Vagina (tissue), 2 donors: Measurements from ENCODE around the gene CISD3. TPM values are rescaled to one million over a fixed set of nuclear protein-coding genes. Genes with fewer than 3 reads are reported as not detected.

Experiments used
- DNase-seq, 2 donors: peaks; one replicate each; pipeline ENCODE4 v3.0.0-alpha.2; 2017; ENCODE audit errors: extremely low spot score in 2 of 2
- H3K27ac ChIP-seq: fragments of 200-600 bp; sonication (generic); one replicate; pipeline ENCODE4 v1.5.1; 2019
- H3K27me3 ChIP-seq: fragments of 200-600 bp; sonication (generic); one replicate; pipeline ENCODE4 v1.5.1; 2019
- H3K36me3 ChIP-seq, 2 donors: fragments of 200-600 bp; sonication (generic); one replicate each; pipeline ENCODE4 v1.5.1; 2017 to 2019
- H3K4me1 ChIP-seq: fragments of 200-600 bp; sonication (generic); one replicate; pipeline ENCODE4 v1.5.1; 2019
- H3K4me3 ChIP-seq, 2 donors: fragments of 200-600 bp; sonication (generic); 1 replicate in 1 of 2; 2 replicates in 1 of 2; pipeline ENCODE4 v1.5.1; 2016 to 2019
- H3K9me3 ChIP-seq: fragments of 200-600 bp; sonication (generic); one replicate; pipeline ENCODE4 v1.5.1; 2019
- CTCF ChIP-seq, 3 experiments: fragments of 450-650 bp in 2 of 3; fragments of 200-600 bp in 1 of 3; sonication (generic) in 1 of 3; IDR thresholded peaks; one replicate each; pipeline ENCODE4 v1.5.1; 2017 to 2019; ENCODE audit warnings: antibody characterized with exemption in 3 of 3, mild to moderate bottlenecking in 2 of 3, moderate library complexity in 2 of 3
- POLR2A ChIP-seq, 2 donors: fragments of 450-650 bp; IDR thresholded peaks; one replicate each; pipeline ENCODE4 v1.6.1; 2017; ENCODE audit warnings: antibody characterized with exemption in 2 of 2, mild to moderate bottlenecking in 2 of 2, moderate library complexity in 2 of 2
- POLR2AphosphoS5 ChIP-seq, 2 donors: sonication (generic); formaldehyde crosslinking; IDR thresholded peaks; one replicate each; pipeline ENCODE4 v1.9.0; 2017; ENCODE audit warnings: antibody characterized with exemption in 2 of 2, mild to moderate bottlenecking in 2 of 2, low read depth in 1 of 2; ENCODE audit not compliant: insufficient read depth in 1 of 2
- intact Hi-C: fragments of 100-400 bp; cut with DNase I; formaldehyde crosslinking; loops from one replicate; pipeline ENCODE4 v1.15.1; 2023
- total RNA-seq: library from RNA; depleted of rRNA; stranded (reverse); fragments of >200 nt; gene quantifications from one replicate; pipeline ENCODE4 v1.2.3, GENCODE V29; 2016

Gene CISD3
- total RNA-seq, 1 donor from 2014 or later = 12.8 TPM

DNA sequence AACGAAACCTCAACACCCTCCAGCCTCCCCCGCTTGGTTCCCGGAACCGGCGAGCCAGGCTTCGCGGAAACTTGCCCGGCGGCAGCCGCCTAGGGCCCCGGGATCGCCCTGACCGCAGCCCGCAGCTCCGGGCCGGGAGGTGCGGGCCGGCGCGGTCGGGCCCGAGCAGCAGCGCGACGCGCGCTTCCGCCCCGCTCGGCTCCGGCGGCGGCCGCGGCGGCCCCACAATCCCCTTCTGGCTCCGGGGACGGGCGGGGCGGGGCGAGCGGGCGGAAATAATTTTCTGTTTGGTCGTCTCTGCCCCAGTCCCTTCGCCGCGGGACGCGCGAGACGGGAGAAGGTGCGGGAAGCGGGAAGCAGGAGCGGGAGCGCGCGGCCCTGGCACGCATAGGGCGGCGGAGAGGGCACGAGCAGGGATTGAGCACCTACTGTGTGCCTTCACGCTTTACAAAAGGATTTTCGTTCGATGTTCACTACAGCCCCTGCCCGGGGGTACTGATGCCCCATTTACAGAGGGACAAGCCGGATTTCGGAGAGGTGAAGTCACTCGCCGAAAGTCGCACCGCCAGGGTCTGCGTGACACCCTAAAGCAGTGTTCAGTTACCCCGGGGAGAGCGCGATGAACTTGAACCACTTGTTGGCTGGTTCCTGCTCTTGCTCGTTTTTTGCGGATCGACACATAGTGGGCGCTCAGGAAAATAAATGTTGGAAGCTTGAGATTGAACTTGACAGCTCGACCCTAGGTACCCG is 27.8 kb upstream of the CISD3 start:
- Histone ChIP-seq H3K27me3 (no peaks in the 10 kb centered on the region), H3K4me3 (peak overlapping the region; percentile 92 to 97), H3K36me3 (no peaks in the 10 kb centered on the region), H3K9me3 (no peaks in the 10 kb centered on the region), H3K27ac (peak overlapping the region; percentile 98), H3K4me1 (peaks cover 31% of the 10 kb centered on the region)
- TF ChIP-seq POLR2AphosphoS5 (IDR thresholded peaks at IDR 0.05; ENCODE audit: insufficient read depth in 1 of 2, low read depth in 1 of 2) (peak in 1 of 2 donors; percentile 94), POLR2A (IDR thresholded peaks at IDR 0.05) (peak in 1 of 2 donors; percentile 80), CTCF (IDR thresholded peaks at IDR 0.05) (no peak)
- DNase-seq = no peak
- intact Hi-C loops = loop anchor here (5.0 kb wide), 1 partner anchor 40 kb away; no protein-coding TSS in a partner anchor

GRCh38 chr17:38702916-38703741 is 27.0 kb upstream of the CISD3 start:
- Histone ChIP-seq H3K27me3 (no peaks in the 10 kb centered on the region), H3K4me1 (peaks cover 37% of the 10 kb centered on the region), H3K36me3 (no peaks in the 10 kb centered on the region), H3K9me3 (no peaks in the 10 kb centered on the region), H3K27ac (peak overlapping the region; percentile 98), H3K4me3 (peak overlapping the region; percentile 92 to 97)
- TF ChIP-seq POLR2A (IDR thresholded peaks at IDR 0.05) = no peak
- no peak for TF ChIP-seq POLR2AphosphoS5 (IDR thresholded peaks at IDR 0.05; ENCODE audit: insufficient read depth in 1 of 2, low read depth in 1 of 2)
- TF ChIP-seq CTCF (IDR thresholded peaks at IDR 0.05) = no peak
- no peak for DNase-seq
- intact Hi-C loops = loop anchor here (5.0 kb wide), 1 partner anchor 39 kb away; no protein-coding TSS in a partner anchor

- Histone ChIP-seq H3K9me3 (no peaks in the 10 kb centered on the region), H3K27ac (peak overlapping the region; percentile 98), H3K36me3 (peaks cover 0 to 3% of the 10 kb centered on the region in 2 donors), H3K27me3 (no peaks in the 10 kb centered on the region), H3K4me3 (peak overlapping the region; percentile 92 to 97), H3K4me1 (peaks cover 39% of the 10 kb centered on the region)
- no peak for TF ChIP-seq POLR2A (IDR thresholded peaks at IDR 0.05)
- no peak for TF ChIP-seq CTCF (IDR thresholded peaks at IDR 0.05)
- peak; percentile 39 to 80 for TF ChIP-seq POLR2AphosphoS5 (IDR thresholded peaks at IDR 0.05; ENCODE audit: insufficient read depth in 1 of 2, low read depth in 1 of 2)
- intact Hi-C loops = loop anchor here (5.0 kb wide), 1 partner anchor 38 kb away; no protein-coding TSS in a partner anchor
- no peak for DNase-seq
Measured at GRCh38 chr17:38703742-38704605, 26.2 kb upstream of the CISD3 start.

DNA sequence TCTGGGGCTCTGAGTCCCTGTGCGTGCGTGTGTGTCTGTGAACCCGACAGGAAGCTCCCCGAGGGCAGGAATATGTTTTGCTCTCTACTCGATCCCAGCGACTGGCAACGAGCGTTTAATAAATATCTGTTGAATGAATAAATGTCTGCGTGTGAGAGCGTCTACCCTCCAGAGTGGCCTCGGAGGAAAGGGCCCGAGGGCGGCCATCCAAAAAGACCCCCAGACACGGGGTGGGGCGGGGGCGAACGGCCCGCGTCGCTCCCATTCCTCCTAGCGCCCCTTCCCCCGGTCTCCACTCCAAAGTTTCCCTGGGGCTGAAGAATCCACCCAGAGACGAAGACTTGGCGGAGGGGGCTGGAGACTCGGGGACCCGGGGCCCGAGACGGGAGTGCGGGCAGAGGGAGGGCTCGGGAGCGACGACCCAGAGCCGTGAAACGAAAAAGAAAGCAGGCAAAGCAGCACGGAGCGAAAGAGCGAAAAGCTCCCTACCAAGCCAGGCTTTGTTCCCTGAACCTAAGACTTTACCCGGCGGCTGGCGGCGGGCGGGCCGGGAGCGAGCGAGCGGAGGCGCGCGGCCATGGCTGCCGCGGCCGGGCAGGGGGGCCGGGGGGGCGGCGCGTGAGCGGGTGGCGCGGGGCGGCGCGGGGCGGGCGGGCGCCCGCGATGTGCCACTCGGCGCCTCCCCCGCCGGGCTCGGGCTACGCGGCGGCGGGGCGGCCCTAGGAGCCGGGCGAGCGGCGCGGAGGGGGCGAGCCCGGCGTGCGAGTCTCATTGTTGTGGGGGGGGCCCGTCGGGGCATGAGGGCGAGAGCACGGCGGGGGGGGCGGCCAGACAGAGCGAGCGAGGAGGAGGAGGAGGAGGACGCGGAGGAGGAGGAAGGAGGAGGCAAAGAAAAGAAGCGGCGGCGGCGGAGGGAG is 25.3 kb upstream of the CISD3 start, which contains the start of gene MLLT6:
TSS of gene MLLT6 (plus strand) at position 668 of the 917 bp plus-strand sequence. CDS start 360 bp downstream, outside the sequence.
- H3K27ac ChIP-seq = peak within 1 kb of the TSS; percentile 98
- intact Hi-C loops = loop anchor here (5.0 kb wide), 1 partner anchor 37 kb away; no protein-coding TSS in a partner anchor
- H3K9me3 ChIP-seq = no peaks in the 10 kb centered on the region
- H3K36me3 ChIP-seq = peaks cover 0 to 10% of the 10 kb centered on the region in 2 donors
- H3K4me1 ChIP-seq = peaks cover 48% of the 10 kb centered on the region
- H3K4me3 ChIP-seq = peak within 1 kb of the TSS; percentile 92 to 97
- no peak for DNase-seq
- TF ChIP-seq POLR2AphosphoS5 (IDR thresholded peaks at IDR 0.05; ENCODE audit: insufficient read depth in 1 of 2, low read depth in 1 of 2) = peak in 1 of 2 donors; percentile 59
- no peak for TF ChIP-seq POLR2A (IDR thresholded peaks at IDR 0.05)
- no peaks in the 10 kb centered on the region for H3K27me3 ChIP-seq
